WTC11 (cell line): ENCODE measurements around the gene KRTAP4-6.

Experiments
- CTCF ChIP-seq: fragments of 200-600 bp; IDR thresholded peaks from 2 replicates; pipeline ENCODE4 v1.8.0; 2022; ENCODE audit warnings: antibody characterized with exemption
- E2F1 ChIP-seq: sonication (generic); formaldehyde crosslinking; IDR thresholded peaks from 2 replicates; pipeline ENCODE4 v1.8.0; 2022; ENCODE audit warnings: mild to moderate bottlenecking, missing genetic modification reagents
- KAT7 ChIP-seq: sonication (generic); formaldehyde crosslinking; IDR thresholded peaks from 2 replicates; pipeline ENCODE4 v1.8.1; 2023; ENCODE audit warnings: missing genetic modification reagents, mild to moderate bottlenecking, borderline replicate concordance
- MXD4 ChIP-seq: fragments of 250-450 bp; sonication (Bioruptor Pico); IDR thresholded peaks from 2 replicates; pipeline ENCODE4 v1.8.0; 2021; ENCODE audit warnings: mild to moderate bottlenecking, moderate library complexity, borderline replicate concordance
- PRDM15 ChIP-seq: sonication (generic); formaldehyde crosslinking; IDR thresholded peaks from 2 replicates; pipeline ENCODE4 v1.8.0; 2022; ENCODE audit warnings: missing genetic modification reagents
- ZNF263 ChIP-seq: sonication (generic); formaldehyde crosslinking; IDR thresholded peaks from 2 replicates; pipeline ENCODE4 v1.8.1; 2022; ENCODE audit warnings: low read depth, mild to moderate bottlenecking, moderate library complexity, missing genetic modification reagents

- no peak for TF ChIP-seq PRDM15
- no peak for TF ChIP-seq KAT7 (CRISPR knock-in tag)
- TF ChIP-seq E2F1 (CRISPR knock-in tag) = no peak
- no peak for TF ChIP-seq MXD4 (CRISPR knock-in tag)
- TF ChIP-seq CTCF = no peak
- no peak for TF ChIP-seq ZNF263 (CRISPR knock-in tag)
Observed at GRCh38 chr17:41151525-41151924, 11.2 kb upstream of the KRTAP4-6 start.
